ENCODE results near the gene CNST.

Gene CNST

GRCh38 chr1:246613096-246613758 is 47.0 kb downstream of the CNST start:
- no peak for TF ChIP-seq CTCF (IDR thresholded peaks at IDR 0.05; ENCODE audit: low read depth, low read length)
- no peak for DNase-seq (ENCODE audit: low read depth, low spot score)
- no peak overlapping the region for H3K4me3 ChIP-seq (ENCODE audit: low read depth, low read length)
- in situ Hi-C loops (cut with HindIII; ENCODE audit: low sequenced_read_pairs) = no loop called here

GRCh38 chr1:246617156-246617555 is 50.9 kb downstream of the CNST start:
- H3K4me3 ChIP-seq (ENCODE audit: low read depth, low read length) = no peak overlapping the region
- in situ Hi-C loops (cut with HindIII; ENCODE audit: low sequenced_read_pairs) = no loop called here
- no peak for DNase-seq (ENCODE audit: low read depth, low spot score)
- TF ChIP-seq CTCF (IDR thresholded peaks at IDR 0.05; ENCODE audit: low read depth, low read length) = no peak

- H3K4me3 ChIP-seq (ENCODE audit: low read depth, low read length) = no peak overlapping the region
- DNase-seq (ENCODE audit: low read depth, low spot score) = no peak
- no peak for TF ChIP-seq CTCF (IDR thresholded peaks at IDR 0.05; ENCODE audit: low read depth, low read length)
- in situ Hi-C loops (cut with HindIII; ENCODE audit: low sequenced_read_pairs) = no loop called here
Observed at GRCh38 chr1:246617768-246618167, 51.5 kb downstream of the CNST start.

GRCh38 chr1:246618240-246618808 is 52.1 kb downstream of the CNST start:
- DNase-seq (ENCODE audit: low read depth, low spot score) = no peak
- no peak overlapping the region for H3K4me3 ChIP-seq (ENCODE audit: low read depth, low read length)
- no peak for TF ChIP-seq CTCF (IDR thresholded peaks at IDR 0.05; ENCODE audit: low read depth, low read length)
- in situ Hi-C loops (cut with HindIII; ENCODE audit: low sequenced_read_pairs) = no loop called here

GRCh38 chr1:246622035-246622652 is 55.9 kb downstream of the CNST start:
- in situ Hi-C loops (cut with HindIII; ENCODE audit: low sequenced_read_pairs) = no loop called here
- TF ChIP-seq CTCF (IDR thresholded peaks at IDR 0.05; ENCODE audit: low read depth, low read length) = no peak
- no peak overlapping the region for H3K4me3 ChIP-seq (ENCODE audit: low read depth, low read length)
- DNase-seq (ENCODE audit: low read depth, low spot score) = no peak

- H3K4me3 ChIP-seq (ENCODE audit: low read depth, low read length) = no peak overlapping the region
- no peak for TF ChIP-seq CTCF (IDR thresholded peaks at IDR 0.05; ENCODE audit: low read depth, low read length)
- in situ Hi-C loops (cut with HindIII; ENCODE audit: low sequenced_read_pairs) = no loop called here
- no peak for DNase-seq (ENCODE audit: low read depth, low spot score)
Observed at GRCh38 chr1:246624091-246624490, 57.8 kb downstream of the CNST start.

Data from astrocyte of the spinal cord (primary cell).